HCT116 (cell line): Measurements from ENCODE around the gene KIF5C. TPM values are rescaled to one million over a fixed set of nuclear protein-coding genes. Genes with fewer than 3 reads are reported as not detected.

ENCODE experiments used
- ATAC-seq: fragments of 200-7000 bp; cut with Tn5 transposase; 2 replicates; pipeline ENCODE4 v1.9.1; 2020; ENCODE audit warnings: mild to moderate bottlenecking, moderate library complexity
- BruUV-seq: library from RNA; stranded (reverse); fragments of 400-500 nt; replicated peaks from 2 replicates; lab custom pipeline; 2021; lab: Mats Ljungman, UMichigan
- CTCF ChIA-PET: fragments of 300-600 bp; sonication (Branson Sonifier 250); formaldehyde crosslinking; loops from one replicate; lab custom pipeline; 2021; ENCODE audit warnings: antibody characterized with exemption; lab: Charles Lee
- POLR2A ChIA-PET: fragments of 300-600, 350-600 bp; sonication (Branson Sonifier 250); formaldehyde crosslinking; loops from one replicate; lab custom pipeline; 2021; ENCODE audit warnings: antibody characterized with exemption; lab: Charles Lee
- RAD21 ChIA-PET, 2 experiments: fragments of 300-600 bp; sonication (Branson Sonifier 250); formaldehyde crosslinking; loops; one replicate each; lab custom pipeline; 2023; ENCODE audit warnings: low total read pairs in 2 of 2; ENCODE audit not compliant: uncharacterized antibody in 2 of 2, unreplicated experiment in 2 of 2, low non-redundant PET in 1 of 2; lab: Charles Lee
- DNase-seq: peaks from one replicate; pipeline ENCODE4 v3.0.0-alpha.2; 2010; ENCODE audit warnings: low read depth, low spot score
- H2AFZ ChIP-seq: fragments of 200-600 bp; shearing (Covaris generic), sonication (generic); 2 replicates; pipeline ENCODE4 v1.6.1; 2017; ENCODE audit warnings: low read depth, mixed run types, mixed read lengths, antibody characterized with exemption, low read length; ENCODE audit not compliant: poor library complexity, severe bottlenecking
- H3K27ac ChIP-seq: 2 replicates; pipeline ENCODE4 v1.5.1; 2012; ENCODE audit warnings: low read depth, low read length
- H3K27me3 ChIP-seq: fragments of 200-600 bp; sonication (generic); 2 replicates; pipeline ENCODE4 v1.6.1; 2016; ENCODE audit warnings: mixed run types, low read length, mixed read lengths; ENCODE audit not compliant: insufficient read depth
- H3K36me3 ChIP-seq, 2 experiments: fragments of 200-500 bp in 1 of 2; fragments of 200-600 bp in 1 of 2; sonication (Bioruptor generic) in 1 of 2; sonication (generic) in 1 of 2; 2 replicates each; pipeline versions ENCODE4 v1.5.1 to v1.6.1; 2014 to 2016; ENCODE audit warnings: low read length in 2 of 2, inconsistent platforms in 1 of 2, mixed read lengths in 1 of 2, mixed run types in 1 of 2; ENCODE audit not compliant: insufficient read depth in 2 of 2, control insufficient read depth in 1 of 2
- H3K4me1 ChIP-seq, 2 experiments: fragments of 200-600 bp in 1 of 2; sonication (generic) in 1 of 2; 2 replicates each; pipeline versions ENCODE4 v1.5.1 to v1.6.1; 2012 to 2017; ENCODE audit warnings: low read length in 2 of 2, inconsistent platforms in 1 of 2, mild to moderate bottlenecking in 1 of 2, mixed read lengths in 1 of 2, mixed run types in 1 of 2, moderate library complexity in 1 of 2; ENCODE audit not compliant: insufficient read depth in 2 of 2, control insufficient read depth in 1 of 2
- H3K4me2 ChIP-seq: fragments of 200-600 bp; sonication (generic); 2 replicates; pipeline ENCODE4 v1.6.1; 2017; ENCODE audit warnings: mixed run types, low read length, mixed read lengths
- H3K4me3 ChIP-seq, 2 experiments: fragments of 200-600 bp in 1 of 2; sonication (generic) in 1 of 2; replicated peaks in 1 of 2; 2 replicates each; pipeline ENCODE4 v1.5.1; 2011 to 2016; ENCODE audit warnings: low read length in 2 of 2, control low read depth in 1 of 2, low read depth in 1 of 2, mild to moderate bottlenecking in 1 of 2, mixed read lengths in 1 of 2, mixed run types in 1 of 2
- H3K79me2 ChIP-seq: fragments of 200-600 bp; sonication (generic); 2 replicates; pipeline ENCODE4 v1.6.1; 2017; ENCODE audit warnings: mild to moderate bottlenecking, mixed run types, low read length, moderate library complexity, mixed read lengths; ENCODE audit not compliant: insufficient read depth
- H3K9ac ChIP-seq: fragments of 200-600 bp; sonication (generic); 2 replicates; pipeline ENCODE4 v1.6.1; 2016; ENCODE audit warnings: low read length, mixed read lengths
- H3K9me2 ChIP-seq: fragments of 200-600 bp; sonication (generic), shearing (Covaris generic); 2 replicates; pipeline ENCODE4 v1.6.1; 2017; ENCODE audit warnings: mixed run types, mild to moderate bottlenecking, moderate library complexity; ENCODE audit not compliant: insufficient read depth
- H3K9me3 ChIP-seq, 2 experiments: fragments of 200-500 bp in 1 of 2; fragments of 200-600 bp in 1 of 2; sonication (Bioruptor generic) in 1 of 2; sonication (generic) in 1 of 2; 2 replicates each; pipeline ENCODE4 v1.6.1; 2014 to 2017; ENCODE audit warnings: low read length in 2 of 2, mixed read lengths in 2 of 2, inconsistent platforms in 1 of 2, low read depth in 1 of 2, mild to moderate bottlenecking in 1 of 2, mixed run types in 1 of 2, moderate library complexity in 1 of 2; ENCODE audit not compliant: control insufficient read depth in 1 of 2, insufficient read depth in 1 of 2
- H4K20me1 ChIP-seq: fragments of 200-600 bp; sonication (generic), shearing (Covaris generic); 2 replicates; pipeline ENCODE4 v1.6.1; 2017; ENCODE audit warnings: mixed run types, mild to moderate bottlenecking, moderate library complexity; ENCODE audit not compliant: insufficient read depth
- ATF3 ChIP-seq: IDR thresholded peaks from 2 replicates; pipeline ENCODE4 v1.6.1; 2012
- CBX3 ChIP-seq: IDR thresholded peaks from 2 replicates; pipeline ENCODE4 v1.6.1; 2012; ENCODE audit warnings: low read depth
- CEBPB ChIP-seq: IDR thresholded peaks from 2 replicates; pipeline ENCODE4 v1.6.1; 2012; ENCODE audit warnings: low read depth
- CTCF ChIP-seq, 3 experiments: fragments of 200-600 bp in 1 of 3; sonication (generic) in 1 of 3; IDR thresholded peaks in 2 of 3; conservative IDR thresholded peaks in 1 of 3; 2 replicates each; pipeline ENCODE4 v1.5.1; 2012 to 2017; ENCODE audit warnings: low read depth in 2 of 3, low read length in 2 of 3, antibody characterized with exemption in 1 of 3, borderline replicate concordance in 1 of 3, control low read depth in 1 of 3, mild to moderate bottlenecking in 1 of 3, mixed read lengths in 1 of 3, mixed run types in 1 of 3, moderate library complexity in 1 of 3; ENCODE audit not compliant: insufficient read depth in 1 of 3
- EGR1 ChIP-seq: IDR thresholded peaks from 2 replicates; pipeline ENCODE4 v1.6.1; 2012; ENCODE audit warnings: low read depth
- ELF1 ChIP-seq: IDR thresholded peaks from 2 replicates; pipeline ENCODE4 v1.6.1; 2012; ENCODE audit warnings: low read depth, borderline replicate concordance
- EZH2phosphoT487 ChIP-seq: fragments of 200-600 bp; IDR thresholded peaks from 2 replicates; pipeline ENCODE4 v1.6.1; 2018; ENCODE audit warnings: antibody characterized with exemption, borderline replicate concordance
- FOSL1 ChIP-seq: IDR thresholded peaks from 2 replicates; pipeline ENCODE4 v1.6.1; 2012; ENCODE audit warnings: low read depth
- JUND ChIP-seq: IDR thresholded peaks from 2 replicates; pipeline ENCODE4 v1.6.1; 2012
- MAX ChIP-seq: IDR thresholded peaks from 2 replicates; pipeline ENCODE4 v1.6.1; 2012
- POLR2A ChIP-seq: IDR thresholded peaks from 2 replicates; pipeline ENCODE4 v1.7.0; 2011; ENCODE audit warnings: borderline replicate concordance; ENCODE audit not compliant: insufficient read depth, insufficient read length; ENCODE audit errors: extremely low read depth
- POLR2AphosphoS5 ChIP-seq: IDR thresholded peaks from 2 replicates; pipeline ENCODE4 v1.6.1; 2011; ENCODE audit warnings: mild to moderate bottlenecking, low read depth, low read length, moderate library complexity
- RAD21 ChIP-seq: IDR thresholded peaks from 2 replicates; pipeline ENCODE4 v1.6.1; 2012; ENCODE audit warnings: low read depth, mild to moderate bottlenecking
- REST ChIP-seq: IDR thresholded peaks from 2 replicates; pipeline ENCODE4 v1.6.1; 2012; ENCODE audit warnings: low read depth
- SIN3A ChIP-seq: IDR thresholded peaks from 2 replicates; pipeline ENCODE4 v1.6.1; 2012; ENCODE audit warnings: low read depth
- SP1 ChIP-seq: IDR thresholded peaks from 2 replicates; pipeline ENCODE4 v1.6.1; 2012; ENCODE audit warnings: low read depth
- YY1 ChIP-seq: IDR thresholded peaks from 2 replicates; pipeline ENCODE4 v1.6.1; 2011; ENCODE audit warnings: low read length, low read depth, moderate library complexity, mild to moderate bottlenecking; ENCODE audit not compliant: insufficient replicate concordance; ENCODE audit errors: extremely low read depth
- ZFX ChIP-seq: fragments of 450-650 bp; IDR thresholded peaks from 2 replicates; pipeline ENCODE4 v1.6.1; 2017
- ZNF274 ChIP-seq: fragments of 200-500 bp; sonication (Bioruptor generic); IDR thresholded peaks from 2 replicates; pipeline ENCODE4 v1.6.1; 2014; ENCODE audit warnings: mild to moderate bottlenecking, low read depth, low read length, inconsistent platforms
- intact Hi-C: fragments of 100-400 bp; cut with micrococcal nuclease; formaldehyde crosslinking; loops from 2 replicates; pipeline ENCODE4 v1.10.0; 2022
- total RNA-seq: library from RNA; stranded (reverse); gene quantifications from one replicate; pipeline ENCODE4 v1.2.1, GENCODE V29; 2021; ENCODE audit not compliant: unreplicated experiment

KIF5C gene
- total RNA-seq, 1 experiment from 2014 or later: 6.5 TPM

- DNase-seq (no peak), ATAC-seq (no peak)
- Histone ChIP-seq H3K4me3 (no peak overlapping the region), H3K4me1 (peaks cover 0 to 9% of the 10 kb centered on the region in 2 experiments; a peak in 1 of 4 replicates), H3K36me3 (no peaks in the 10 kb centered on the region), H4K20me1 (no peaks in the 10 kb centered on the region), H3K9ac (no peak overlapping the region), H3K27ac (no peak overlapping the region), H3K79me2 (no peaks in the 10 kb centered on the region), H3K9me3 (no peaks in the 10 kb centered on the region; a peak in 1 of 4 replicates), H3K27me3 (no peaks in the 10 kb centered on the region), H3K4me2 (no peak overlapping the region), H2AFZ (no peak overlapping the region), H3K9me2 (no peaks in the 10 kb centered on the region)
- TF ChIP-seq ELF1 (no peak), RAD21 (no peak), CTCF (IDR thresholded peaks at IDR 0.05 in 2 of 3, conservative IDR thresholded peaks at IDR 0.05 in 1 of 3; ENCODE audit: borderline replicate concordance in 1 of 3, insufficient read depth in 1 of 3, low read depth in 2 of 3, low read length in 2 of 3) (no peak), SP1 (no peak), ATF3 (no peak), POLR2A (no peak), FOSL1 (no peak), ZNF274 (no peak), YY1 (no peak), CEBPB (no peak), ZFX (no peak), CBX3 (no peak), SIN3A (no peak), POLR2AphosphoS5 (no peak), REST (no peak), JUND (no peak), EZH2phosphoT487 (no peak), EGR1 (no peak), MAX (no peak)
- POLR2A ChIA-PET: no interaction called here
- BruUV-seq: no TSS peak
- RAD21 ChIA-PET: no interaction called here
- intact Hi-C loops: no loop called here
- CTCF ChIA-PET: no interaction called here
Observed at GRCh38 chr2:148922062-148922461, 47.0 kb downstream of the KIF5C start.
